Panc1 (cell line): Measurements from ENCODE around the gene RHOXF2B.
"Not testable (repeated sequence)": the region's sequence is repeated elsewhere in the genome, so short reads cannot be mapped to it uniquely, and the experiment has no call there.

Source experiments
- POLR2AphosphoS5 ChIP-seq: IDR thresholded peaks from 2 replicates; pipeline ENCODE4 v1.6.1; 2012; ENCODE audit warnings: mild to moderate bottlenecking, low read depth, low read length, moderate library complexity
- SIN3A ChIP-seq: IDR thresholded peaks from 2 replicates; pipeline ENCODE4 v1.6.1; 2012; ENCODE audit warnings: low read depth, mild to moderate bottlenecking, low read length, moderate library complexity, borderline replicate concordance; ENCODE audit not compliant: insufficient read depth
- TF ChIP-seq, protein P1 (sequence below): fragments of 450-650 bp; IDR thresholded peaks from 2 replicates; pipeline ENCODE4 v1.5.1; 2017; ENCODE audit warnings: mild to moderate bottlenecking
- TF ChIP-seq, protein P2 (sequence below), 2 experiments: IDR thresholded peaks; 2 replicates each; pipeline ENCODE4 v1.6.1; 2011 to 2012; ENCODE audit warnings: low read depth in 2 of 2, control low read depth in 1 of 2, low read length in 1 of 2, mild to moderate bottlenecking in 1 of 2, moderate library complexity in 1 of 2; ENCODE audit not compliant: insufficient read depth in 1 of 2

DNA sequence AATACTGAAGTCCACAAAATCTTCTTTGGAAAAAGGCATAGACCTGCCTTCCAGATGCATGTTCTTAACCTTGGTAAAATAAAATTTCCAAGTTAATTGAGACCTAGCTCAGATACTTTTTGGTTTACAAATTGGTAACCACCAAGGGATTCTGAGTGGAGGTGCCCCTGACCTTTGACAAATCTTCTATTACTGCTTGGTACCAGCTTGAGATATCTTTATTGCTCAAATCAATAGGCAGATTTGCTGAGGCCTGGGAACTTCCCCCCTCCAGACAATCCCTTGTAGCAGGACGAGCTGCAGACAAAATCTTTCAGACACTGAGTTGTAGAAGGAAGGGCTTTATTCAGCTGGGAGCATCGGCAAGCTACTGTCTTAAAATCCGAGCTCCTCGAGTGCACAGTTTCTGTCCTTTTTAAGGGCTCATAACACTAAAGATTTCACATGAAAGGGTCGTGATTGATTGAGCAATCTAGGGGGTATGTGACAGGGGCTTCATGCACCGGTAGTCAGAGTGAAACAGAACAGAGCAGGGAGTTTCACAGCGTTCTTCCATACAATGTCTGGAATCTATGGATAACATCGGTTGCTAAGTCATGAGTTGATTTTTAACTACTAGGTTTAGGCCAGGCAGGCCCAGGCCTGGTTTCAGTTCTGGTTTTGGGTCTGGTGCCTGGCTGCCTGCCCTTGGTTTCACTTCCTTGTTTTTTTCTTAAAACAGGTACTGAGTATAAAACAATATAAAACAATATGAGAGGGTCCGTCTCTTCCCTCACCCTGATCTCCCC is 41.8 kb downstream of the RHOXF2B start:
- TF ChIP-seq, protein P1, sequence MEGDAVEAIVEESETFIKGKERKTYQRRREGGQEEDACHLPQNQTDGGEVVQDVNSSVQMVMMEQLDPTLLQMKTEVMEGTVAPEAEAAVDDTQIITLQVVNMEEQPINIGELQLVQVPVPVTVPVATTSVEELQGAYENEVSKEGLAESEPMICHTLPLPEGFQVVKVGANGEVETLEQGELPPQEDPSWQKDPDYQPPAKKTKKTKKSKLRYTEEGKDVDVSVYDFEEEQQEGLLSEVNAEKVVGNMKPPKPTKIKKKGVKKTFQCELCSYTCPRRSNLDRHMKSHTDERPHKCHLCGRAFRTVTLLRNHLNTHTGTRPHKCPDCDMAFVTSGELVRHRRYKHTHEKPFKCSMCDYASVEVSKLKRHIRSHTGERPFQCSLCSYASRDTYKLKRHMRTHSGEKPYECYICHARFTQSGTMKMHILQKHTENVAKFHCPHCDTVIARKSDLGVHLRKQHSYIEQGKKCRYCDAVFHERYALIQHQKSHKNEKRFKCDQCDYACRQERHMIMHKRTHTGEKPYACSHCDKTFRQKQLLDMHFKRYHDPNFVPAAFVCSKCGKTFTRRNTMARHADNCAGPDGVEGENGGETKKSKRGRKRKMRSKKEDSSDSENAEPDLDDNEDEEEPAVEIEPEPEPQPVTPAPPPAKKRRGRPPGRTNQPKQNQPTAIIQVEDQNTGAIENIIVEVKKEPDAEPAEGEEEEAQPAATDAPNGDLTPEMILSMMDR = not testable (repeated sequence)
- TF ChIP-seq POLR2AphosphoS5, SIN3A: not testable (repeated sequence)
- TF ChIP-seq, protein P2, sequence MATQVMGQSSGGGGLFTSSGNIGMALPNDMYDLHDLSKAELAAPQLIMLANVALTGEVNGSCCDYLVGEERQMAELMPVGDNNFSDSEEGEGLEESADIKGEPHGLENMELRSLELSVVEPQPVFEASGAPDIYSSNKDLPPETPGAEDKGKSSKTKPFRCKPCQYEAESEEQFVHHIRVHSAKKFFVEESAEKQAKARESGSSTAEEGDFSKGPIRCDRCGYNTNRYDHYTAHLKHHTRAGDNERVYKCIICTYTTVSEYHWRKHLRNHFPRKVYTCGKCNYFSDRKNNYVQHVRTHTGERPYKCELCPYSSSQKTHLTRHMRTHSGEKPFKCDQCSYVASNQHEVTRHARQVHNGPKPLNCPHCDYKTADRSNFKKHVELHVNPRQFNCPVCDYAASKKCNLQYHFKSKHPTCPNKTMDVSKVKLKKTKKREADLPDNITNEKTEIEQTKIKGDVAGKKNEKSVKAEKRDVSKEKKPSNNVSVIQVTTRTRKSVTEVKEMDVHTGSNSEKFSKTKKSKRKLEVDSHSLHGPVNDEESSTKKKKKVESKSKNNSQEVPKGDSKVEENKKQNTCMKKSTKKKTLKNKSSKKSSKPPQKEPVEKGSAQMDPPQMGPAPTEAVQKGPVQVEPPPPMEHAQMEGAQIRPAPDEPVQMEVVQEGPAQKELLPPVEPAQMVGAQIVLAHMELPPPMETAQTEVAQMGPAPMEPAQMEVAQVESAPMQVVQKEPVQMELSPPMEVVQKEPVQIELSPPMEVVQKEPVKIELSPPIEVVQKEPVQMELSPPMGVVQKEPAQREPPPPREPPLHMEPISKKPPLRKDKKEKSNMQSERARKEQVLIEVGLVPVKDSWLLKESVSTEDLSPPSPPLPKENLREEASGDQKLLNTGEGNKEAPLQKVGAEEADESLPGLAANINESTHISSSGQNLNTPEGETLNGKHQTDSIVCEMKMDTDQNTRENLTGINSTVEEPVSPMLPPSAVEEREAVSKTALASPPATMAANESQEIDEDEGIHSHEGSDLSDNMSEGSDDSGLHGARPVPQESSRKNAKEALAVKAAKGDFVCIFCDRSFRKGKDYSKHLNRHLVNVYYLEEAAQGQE (IDR thresholded peaks at IDR 0.05; ENCODE audit: insufficient read depth in 1 of 2, low read depth in 2 of 2, low read length in 1 of 2) = not testable (repeated sequence)
